Amniotic stem cell (primary cell): ENCODE results near the gene SCARB1.

Experiments
- DNase-seq: peaks from one replicate; lab custom pipeline; 2025; lab: John Stamatoyannopoulos, UW

SCARB1 gene

DNA sequence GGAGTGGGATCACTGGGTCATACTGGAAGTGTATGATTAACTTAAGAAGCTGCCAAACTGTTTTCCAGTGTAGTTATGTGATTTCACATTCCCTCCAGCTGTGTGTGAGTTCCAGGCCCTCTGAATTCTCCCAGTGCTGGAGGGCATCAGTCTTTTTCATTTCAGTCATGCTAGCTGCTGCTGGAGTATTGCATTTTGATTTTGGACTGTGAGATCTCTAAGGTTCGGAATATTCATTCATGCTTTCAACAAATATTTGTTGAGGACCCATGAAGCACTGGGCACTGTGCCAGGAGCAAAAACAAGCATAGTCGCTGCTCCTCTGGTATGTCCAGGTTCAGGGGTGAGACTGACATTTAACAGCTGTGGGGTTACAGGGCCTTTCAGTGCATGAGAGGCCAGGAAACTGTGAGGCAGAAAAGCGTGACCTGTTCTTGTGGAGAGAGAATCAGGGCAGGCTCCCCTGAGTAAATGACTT, 133.2 kb downstream of the SCARB1 start:
- DNase-seq = no peak

- no peak for DNase-seq
Measured at GRCh38 chr12:124727922-124728321, 135.7 kb downstream of the SCARB1 start.

DNA sequence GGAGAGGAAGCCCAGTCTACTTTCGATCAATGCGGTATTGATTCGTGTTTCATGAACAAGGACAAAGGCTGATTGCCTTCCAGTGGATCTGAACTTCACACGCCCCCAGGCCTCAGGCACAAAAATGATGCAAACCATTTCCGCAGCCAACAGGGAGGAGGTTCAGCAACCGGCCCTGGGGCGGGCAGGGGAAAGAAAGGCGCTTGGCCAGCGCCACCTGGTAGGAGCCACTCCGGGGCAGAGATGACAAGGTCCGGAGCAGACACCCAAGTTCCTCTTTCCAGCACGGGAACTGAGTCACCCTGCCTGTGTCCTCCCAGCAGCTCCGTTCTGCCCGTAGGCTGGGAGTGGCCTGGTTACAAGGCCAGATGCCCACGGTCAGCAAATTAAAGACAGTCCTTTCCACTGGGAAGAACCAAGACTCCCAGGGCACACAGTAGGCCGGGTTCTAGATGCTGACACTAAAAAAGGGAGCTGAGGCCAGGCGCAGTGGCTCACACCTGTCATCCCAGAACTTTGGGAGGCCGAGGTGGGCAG, 136.3 kb downstream of the SCARB1 start:
- peak; percentile 32 for DNase-seq
